GM12878 (cell line): ENCODE results near the gene WNK1. TPM values are rescaled to one million over a fixed set of nuclear protein-coding genes. Genes with fewer than 3 reads are reported as not detected.

Experiments
- ATF7 ChIP-seq: fragments of 450-650 bp; IDR thresholded peaks from 2 replicates; pipeline ENCODE4 v1.6.1; 2016; ENCODE audit warnings: low read depth, mild to moderate bottlenecking
- BACH1 ChIP-seq: fragments of 450-650 bp; IDR thresholded peaks from 2 replicates; pipeline ENCODE4 v1.6.1; 2017; ENCODE audit warnings: mild to moderate bottlenecking, borderline replicate concordance
- BMI1 ChIP-seq: fragments of 450-650 bp; IDR thresholded peaks from 2 replicates; pipeline ENCODE4 v1.6.1; 2016; ENCODE audit warnings: mild to moderate bottlenecking, moderate library complexity, borderline replicate concordance
- HCFC1 ChIP-seq: fragments of 150-350 bp; IDR thresholded peaks from 2 replicates; pipeline ENCODE4 v1.6.1; 2014; ENCODE audit warnings: low read length
- IKZF2 ChIP-seq, 2 experiments: fragments of 450-650 bp; IDR thresholded peaks; 2 replicates each; pipeline ENCODE4 v1.6.1; 2017; ENCODE audit warnings: mild to moderate bottlenecking in 2 of 2, moderate library complexity in 2 of 2
- IRF3 ChIP-seq: fragments of 450-650 bp; IDR thresholded peaks from 2 replicates; pipeline ENCODE4 v1.6.1; 2014; ENCODE audit warnings: mild to moderate bottlenecking
- MTA2 ChIP-seq: fragments of 450-650 bp; IDR thresholded peaks from 2 replicates; pipeline ENCODE4 v1.6.1; 2016; ENCODE audit warnings: low read depth, mild to moderate bottlenecking, moderate library complexity
- NBN ChIP-seq: fragments of 450-650 bp; IDR thresholded peaks from 2 replicates; pipeline ENCODE4 v1.6.1; 2016
- SMARCA5 ChIP-seq: fragments of 450-650 bp; IDR thresholded peaks from 2 replicates; pipeline ENCODE4 v1.6.1; 2017; ENCODE audit warnings: mild to moderate bottlenecking
- ZBTB4 ChIP-seq: fragments of 450-650 bp; formaldehyde crosslinking; IDR thresholded peaks from 2 replicates; pipeline ENCODE4 v1.4.0; 2022; ENCODE audit warnings: mild to moderate bottlenecking, moderate library complexity
- ZNF24 ChIP-seq: fragments of 450-650 bp; IDR thresholded peaks from 2 replicates; pipeline ENCODE4 v1.6.1; 2017; ENCODE audit warnings: antibody characterized with exemption, mild to moderate bottlenecking
- polyA plus RNA-seq, 11 experiments: library from polyadenylated mRNA; depleted of rRNA in 4 of 11; unstranded in 6 of 11; stranded (reverse) in 5 of 11; fragments of >200 nt; fragmentation: Nextera tagmentation in 4 of 11; fragmentation: Illumina TruSeq in 1 of 11; extraction: Ambion mirVana in 4 of 11; extraction: Trizol in 1 of 11; gene quantifications; 1 replicate in 1 of 11; 2 replicates in 10 of 11; pipeline versions ENCODE4 v1.2.1 to v1.2.3, GENCODE V29; 2011 to 2016; ENCODE audit warnings: inconsistent platforms in 2 of 11, missing spikeins in 2 of 11, low read depth in 1 of 11
- total RNA-seq, 4 experiments: library from RNA; depleted of rRNA in 3 of 4; stranded (reverse); fragments of >200 nt in 3 of 4; fragmentation: Illumina TruSeq in 1 of 4; extraction: Trizol in 1 of 4; gene quantifications; 2 replicates each; pipeline versions ENCODE4 v1.2.1 to v1.2.3, GENCODE V29; 2013 to 2021
- TF ChIP-seq, protein P1 (sequence below): fragments of 450-650 bp; IDR thresholded peaks from 2 replicates; pipeline ENCODE4 v1.6.1; 2017; ENCODE audit warnings: low read depth, mild to moderate bottlenecking, moderate library complexity
- TF ChIP-seq, protein P2 (sequence below): fragments of 450-650 bp; IDR thresholded peaks from 2 replicates; pipeline ENCODE4 v1.6.1; 2018; ENCODE audit warnings: mild to moderate bottlenecking, low read depth, moderate library complexity; ENCODE audit not compliant: partially characterized antibody

WNK1 gene
- total and polyA plus RNA-seq, 10 of the 15 experiments (the other 5 are each of a cell fraction or from before 2014, with no cell fraction given): 9.6 to 151 (median 86.6) TPM

- TF ChIP-seq ZBTB4 (CRISPR knock-in tag) (no peak), ATF7 (0 out of 2 replicates have a peak, but pooled peaks have one; percentile 16), MTA2 (peak; percentile 37; the same call in 1 of the 2 replicates), IKZF2 (IDR thresholded peaks at IDR 0.05) (peak; percentile 12 to 31; a peak in 1 of 4 replicates), BACH1 (no peak; the same call in 1 of the 2 replicates), NBN (peak; percentile 73; the same call in 1 of the 2 replicates), SMARCA5 (no peak), BMI1 (no peak), ZNF24 (peak; percentile 29; the same call in 1 of the 2 replicates), IRF3 (no peak), HCFC1 (no peak)
- TF ChIP-seq, protein P1, sequence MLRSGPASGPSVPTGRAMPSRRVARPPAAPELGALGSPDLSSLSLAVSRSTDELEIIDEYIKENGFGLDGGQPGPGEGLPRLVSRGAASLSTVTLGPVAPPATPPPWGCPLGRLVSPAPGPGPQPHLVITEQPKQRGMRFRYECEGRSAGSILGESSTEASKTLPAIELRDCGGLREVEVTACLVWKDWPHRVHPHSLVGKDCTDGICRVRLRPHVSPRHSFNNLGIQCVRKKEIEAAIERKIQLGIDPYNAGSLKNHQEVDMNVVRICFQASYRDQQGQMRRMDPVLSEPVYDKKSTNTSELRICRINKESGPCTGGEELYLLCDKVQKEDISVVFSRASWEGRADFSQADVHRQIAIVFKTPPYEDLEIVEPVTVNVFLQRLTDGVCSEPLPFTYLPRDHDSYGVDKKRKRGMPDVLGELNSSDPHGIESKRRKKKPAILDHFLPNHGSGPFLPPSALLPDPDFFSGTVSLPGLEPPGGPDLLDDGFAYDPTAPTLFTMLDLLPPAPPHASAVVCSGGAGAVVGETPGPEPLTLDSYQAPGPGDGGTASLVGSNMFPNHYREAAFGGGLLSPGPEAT: 0 out of 2 replicates have a peak, but pooled peaks have one; percentile 12
- TF ChIP-seq, protein P2, sequence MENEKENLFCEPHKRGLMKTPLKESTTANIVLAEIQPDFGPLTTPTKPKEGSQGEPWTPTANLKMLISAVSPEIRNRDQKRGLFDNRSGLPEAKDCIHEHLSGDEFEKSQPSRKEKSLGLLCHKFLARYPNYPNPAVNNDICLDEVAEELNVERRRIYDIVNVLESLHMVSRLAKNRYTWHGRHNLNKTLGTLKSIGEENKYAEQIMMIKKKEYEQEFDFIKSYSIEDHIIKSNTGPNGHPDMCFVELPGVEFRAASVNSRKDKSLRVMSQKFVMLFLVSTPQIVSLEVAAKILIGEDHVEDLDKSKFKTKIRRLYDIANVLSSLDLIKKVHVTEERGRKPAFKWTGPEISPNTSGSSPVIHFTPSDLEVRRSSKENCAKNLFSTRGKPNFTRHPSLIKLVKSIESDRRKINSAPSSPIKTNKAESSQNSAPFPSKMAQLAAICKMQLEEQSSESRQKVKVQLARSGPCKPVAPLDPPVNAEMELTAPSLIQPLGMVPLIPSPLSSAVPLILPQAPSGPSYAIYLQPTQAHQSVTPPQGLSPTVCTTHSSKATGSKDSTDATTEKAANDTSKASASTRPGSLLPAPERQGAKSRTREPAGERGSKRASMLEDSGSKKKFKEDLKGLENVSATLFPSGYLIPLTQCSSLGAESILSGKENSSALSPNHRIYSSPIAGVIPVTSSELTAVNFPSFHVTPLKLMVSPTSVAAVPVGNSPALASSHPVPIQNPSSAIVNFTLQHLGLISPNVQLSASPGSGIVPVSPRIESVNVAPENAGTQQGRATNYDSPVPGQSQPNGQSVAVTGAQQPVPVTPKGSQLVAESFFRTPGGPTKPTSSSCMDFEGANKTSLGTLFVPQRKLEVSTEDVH: no peak
Measured at GRCh38 chr12:946631-947030, 194.3 kb downstream of the WNK1 start (continued).
